IMR-90 (cell line): Measurements from ENCODE around the gene RSU1. TPM values are rescaled to one million over a fixed set of nuclear protein-coding genes. Genes with fewer than 3 reads are reported as not detected.

Experiments used
- ATAC-seq: fragments of 200-7000 bp; cut with Tn5 transposase; 2 replicates; pipeline ENCODE4 v1.9.1; 2020; ENCODE audit warnings: low read depth, mild to moderate bottlenecking, moderate library complexity
- BruUV-seq: library from RNA; stranded (reverse); fragments of 400-500 nt; replicated peaks from 2 replicates; lab custom pipeline; 2021; lab: Mats Ljungman, UMichigan
- CTCF ChIA-PET: fragments of 300-600 bp; formaldehyde crosslinking; extraction: SDS; loops from one replicate; lab custom pipeline; 2021; ENCODE audit warnings: antibody characterized with exemption; lab: Yijun Ruan, JAX
- POLR2A ChIA-PET: fragments of 300-600 bp; sonication (Branson Sonifier 250); formaldehyde crosslinking; loops from one replicate; lab custom pipeline; 2022; ENCODE audit warnings: antibody characterized with exemption; ENCODE audit not compliant: unreplicated experiment; lab: Charles Lee
- DNase-seq: peaks from one replicate; pipeline ENCODE4 v3.0.0; 2013
- H2AFZ ChIP-seq: replicated peaks from 2 replicates; pipeline ENCODE3; 2013; ENCODE audit warnings: low read length, mild to moderate bottlenecking; ENCODE audit not compliant: poor library complexity
- H2AK5ac ChIP-seq: 2 replicates; pipeline ENCODE4 v1.6.1; 2013; ENCODE audit warnings: low read depth, low read length, inconsistent platforms
- H2AK9ac ChIP-seq: replicated peaks from 2 replicates; pipeline ENCODE3; 2013; ENCODE audit warnings: mild to moderate bottlenecking, low read depth, low read length, moderate library complexity; ENCODE audit not compliant: poor library complexity
- H2BK120ac ChIP-seq: 2 replicates; pipeline ENCODE4 v1.6.1; 2013; ENCODE audit warnings: low read depth, low read length, inconsistent platforms
- H2BK15ac ChIP-seq: 3 replicates; pipeline ENCODE4 v1.6.1; 2013; ENCODE audit warnings: low read depth, low read length, inconsistent platforms
- H2BK20ac ChIP-seq: 2 replicates; pipeline ENCODE4 v1.6.1; 2013; ENCODE audit warnings: low read depth, mild to moderate bottlenecking, inconsistent platforms, low read length, moderate library complexity
- H2BK5ac ChIP-seq: 2 replicates; pipeline ENCODE4 v1.6.1; 2013; ENCODE audit warnings: mild to moderate bottlenecking, low read depth, low read length, inconsistent platforms; ENCODE audit not compliant: poor library complexity, severe bottlenecking
- H3K14ac ChIP-seq: replicated peaks from 2 replicates; pipeline ENCODE4 v1.6.1; 2013; ENCODE audit warnings: low read depth, low read length, inconsistent platforms
- H3K18ac ChIP-seq: 2 replicates; pipeline ENCODE4 v1.6.1; 2013; ENCODE audit warnings: low read depth, low read length, control low read depth
- H3K23ac ChIP-seq: 2 replicates; pipeline ENCODE4 v1.6.1; 2013; ENCODE audit warnings: low read depth, low read length, inconsistent platforms
- H3K27ac ChIP-seq: 2 replicates; pipeline ENCODE4 v1.5.1; 2013; ENCODE audit warnings: mild to moderate bottlenecking, control low read depth, low read length; ENCODE audit not compliant: insufficient read depth
- H3K27me3 ChIP-seq: 2 replicates; pipeline ENCODE4 v1.6.1; 2013; ENCODE audit warnings: low read length; ENCODE audit not compliant: control insufficient read depth, insufficient read depth
- H3K36me3 ChIP-seq: 2 replicates; pipeline ENCODE4 v1.6.1; 2013; ENCODE audit warnings: low read length, mixed read lengths; ENCODE audit not compliant: control insufficient read depth, insufficient read depth
- H3K4ac ChIP-seq: 2 replicates; pipeline ENCODE4 v1.6.1; 2013; ENCODE audit warnings: low read depth, low read length, inconsistent platforms
- H3K4me1 ChIP-seq: 2 replicates; pipeline ENCODE4 v1.6.1; 2013; ENCODE audit warnings: low read length, mixed read lengths; ENCODE audit not compliant: control insufficient read depth, insufficient read depth
- H3K4me2 ChIP-seq: 2 replicates; pipeline ENCODE4 v1.6.1; 2013; ENCODE audit warnings: low read depth, mild to moderate bottlenecking, control low read depth, low read length, moderate library complexity
- H3K4me3 ChIP-seq: 2 replicates; pipeline ENCODE4 v1.5.1; 2013; ENCODE audit warnings: low read depth, mild to moderate bottlenecking, control low read depth, low read length, moderate library complexity; ENCODE audit not compliant: insufficient read depth
- H3K56ac ChIP-seq: 2 replicates; pipeline ENCODE4 v1.6.1; 2013; ENCODE audit warnings: low read length, inconsistent platforms; ENCODE audit not compliant: insufficient read depth; ENCODE audit errors: extremely low read depth
- H3K79me1 ChIP-seq, 2 experiments: 2 replicates each; pipeline ENCODE4 v1.6.1; 2013; ENCODE audit warnings: low read length in 2 of 2, inconsistent platforms in 1 of 2, low read depth in 1 of 2
- H3K9ac ChIP-seq: 2 replicates; pipeline ENCODE4 v1.6.1; 2013; ENCODE audit warnings: low read depth, low read length, control low read depth
- H3K9me1 ChIP-seq: 2 replicates; pipeline ENCODE4 v1.6.1; 2013; ENCODE audit warnings: low read length, inconsistent platforms; ENCODE audit not compliant: insufficient read depth
- H3K9me3 ChIP-seq: 2 replicates; pipeline ENCODE4 v1.6.1; 2013; ENCODE audit warnings: low read length; ENCODE audit not compliant: control insufficient read depth, insufficient read depth
- H4K20me1 ChIP-seq: 2 replicates; pipeline ENCODE4 v1.6.1; 2013; ENCODE audit warnings: low read length, inconsistent platforms; ENCODE audit not compliant: insufficient read depth
- H4K5ac ChIP-seq: 2 replicates; pipeline ENCODE4 v1.6.1; 2013; ENCODE audit warnings: mild to moderate bottlenecking, low read depth, low read length, control low read depth
- H4K8ac ChIP-seq, 2 experiments: 2 replicates each; pipeline ENCODE4 v1.6.1; 2013; ENCODE audit warnings: low read depth in 2 of 2, low read length in 2 of 2, control low read depth in 1 of 2, inconsistent platforms in 1 of 2
- H4K91ac ChIP-seq: 2 replicates; pipeline ENCODE4 v1.6.1; 2013; ENCODE audit warnings: low read depth, low read length, inconsistent platforms; ENCODE audit not compliant: insufficient read depth
- BHLHE40 ChIP-seq: fragments of 150-350 bp; IDR thresholded peaks from 2 replicates; pipeline ENCODE4 v1.6.1; 2016; ENCODE audit warnings: mild to moderate bottlenecking, low read depth, low read length
- CEBPB ChIP-seq: IDR thresholded peaks from 2 replicates; pipeline ENCODE4 v1.6.1; 2012; ENCODE audit warnings: low read depth, low read length, improper control_type of control experiment
- CHD1 ChIP-seq: IDR thresholded peaks from 2 replicates; pipeline ENCODE4 v1.6.1; 2012; ENCODE audit warnings: low read depth, low read length, improper control_type of control experiment
- CTCF ChIP-seq: conservative IDR thresholded peaks from 2 replicates; pipeline ENCODE4 v1.5.1; 2012; ENCODE audit warnings: mild to moderate bottlenecking, low read depth, low read length, improper control_type of control experiment
- ELK1 ChIP-seq: fragments of 150-350 bp; IDR thresholded peaks from 2 replicates; pipeline ENCODE4 v1.6.1; 2016; ENCODE audit warnings: low read depth, mild to moderate bottlenecking, low read length, moderate library complexity, borderline replicate concordance
- FOS ChIP-seq: fragments of 150-350 bp; IDR thresholded peaks from 2 replicates; pipeline ENCODE4 v1.6.1; 2016; ENCODE audit warnings: low read depth, low read length
- MAFK ChIP-seq: IDR thresholded peaks from 2 replicates; pipeline ENCODE4 v1.6.1; 2012; ENCODE audit warnings: low read depth, low read length, improper control_type of control experiment
- MAZ ChIP-seq: IDR thresholded peaks from 2 replicates; pipeline ENCODE4 v1.6.1; 2012; ENCODE audit warnings: low read depth, mild to moderate bottlenecking, low read length, improper control_type of control experiment, moderate library complexity, borderline replicate concordance
- MXI1 ChIP-seq: IDR thresholded peaks from 2 replicates; pipeline ENCODE4 v1.6.1; 2012; ENCODE audit warnings: low read depth, mild to moderate bottlenecking, low read length, moderate library complexity, borderline replicate concordance
- NFE2L2 ChIP-seq: fragments of 150-350 bp; IDR thresholded peaks from 2 replicates; pipeline ENCODE4 v1.6.1; 2016; ENCODE audit warnings: low read depth, mild to moderate bottlenecking, low read length
- POLR2A ChIP-seq: IDR thresholded peaks from 2 replicates; pipeline ENCODE4 v1.6.1; 2012; ENCODE audit warnings: mild to moderate bottlenecking, low read depth, low read length
- RAD21 ChIP-seq: IDR thresholded peaks from 2 replicates; pipeline ENCODE4 v1.6.1; 2012; ENCODE audit warnings: low read length, improper control_type of control experiment
- RCOR1 ChIP-seq: IDR thresholded peaks from 2 replicates; pipeline ENCODE4 v1.6.1; 2012; ENCODE audit warnings: mild to moderate bottlenecking, low read length, improper control_type of control experiment; ENCODE audit not compliant: insufficient replicate concordance
- RFX5 ChIP-seq: IDR thresholded peaks from 2 replicates; pipeline ENCODE4 v1.8.0; 2012; ENCODE audit warnings: low read depth, mild to moderate bottlenecking, low read length, moderate library complexity
- SMC3 ChIP-seq: fragments of 150-350 bp; IDR thresholded peaks from 2 replicates; pipeline ENCODE4 v1.6.1; 2016; ENCODE audit warnings: low read depth, mild to moderate bottlenecking, antibody characterized with exemption, low read length, moderate library complexity
- USF2 ChIP-seq: fragments of 150-350 bp; IDR thresholded peaks from 2 replicates; pipeline ENCODE4 v1.6.1; 2017; ENCODE audit warnings: mild to moderate bottlenecking, antibody characterized with exemption, low read length, low read depth
- WGBS, 2 experiments: methylation state at CpG; one replicate each; pipeline versions ENCODE4 v1.1.5 to v1.1.7; 2013; ENCODE audit warnings: missing lambda C conversion rate in 2 of 2; ENCODE audit not compliant: insufficient read length in 1 of 2; ENCODE audit errors: extremely low coverage in 2 of 2; 5-methylcytosine and 5-hydroxymethylcytosine counted together
- dilution Hi-C: fragments of 300-500 bp; cut with HindIII; formaldehyde crosslinking; loops from one replicate; pipeline ENCODE4 v1.14.3; 2018; ENCODE audit warnings: low sequenced_read_pairs; ENCODE audit not compliant: unreplicated experiment
- in situ Hi-C: fragments of 300-500 bp; cut with MboI; formaldehyde crosslinking; loops from 3 replicates; pipeline ENCODE4 v1.14.3; 2019; ENCODE audit warnings: low sequenced_read_pairs, inconsistent platforms, mixed read lengths
- intact Hi-C: fragments of 100-400 bp; cut with micrococcal nuclease; formaldehyde crosslinking; loops from 2 replicates; pipeline ENCODE4 v1.10.0; 2022
- polyA plus RNA-seq, 3 experiments: library from polyadenylated mRNA; depleted of rRNA; stranded (reverse); fragments of >200 nt; gene quantifications; 2 replicates each; pipeline ENCODE4 v1.2.3, GENCODE V29; 2012; ENCODE audit warnings: low replicate concordance in 1 of 3
- total RNA-seq: library from RNA; depleted of rRNA; stranded (reverse); fragments of >200 nt; gene quantifications from 2 replicates; pipeline ENCODE4 v1.2.3, GENCODE V29; 2012

RSU1 gene
- total and polyA plus RNA-seq, 2 of the 4 experiments (the other 2 are of a cell fraction) = 134 to 148 TPM

- WGBS, 2 experiments = 86% methylated on average over 1 of the region's 5 CpGs; no CpG with 5 or more reads in 1 of the 2 experiments
- POLR2A ChIA-PET = no interaction called here
- dilution Hi-C loops (no loop called here), in situ Hi-C loops (no loop called here), intact Hi-C loops (no loop called here)
- no peak overlapping the region for H3K27ac ChIP-seq
- H3K18ac ChIP-seq = no peak overlapping the region
- H3K4me2 ChIP-seq = no peak overlapping the region
- H2AK5ac ChIP-seq = no peak overlapping the region
- no peak overlapping the region for H2BK120ac ChIP-seq
- no peak overlapping the region for H3K56ac ChIP-seq
- H4K20me1 ChIP-seq = peaks cover 14% of the 10 kb centered on the region
- H2BK15ac ChIP-seq = no peak overlapping the region
- H3K14ac ChIP-seq = no peak overlapping the region
- H3K79me1 ChIP-seq = peaks cover 25 to 54% of the 10 kb centered on the region in 2 experiments
- H3K9me3 ChIP-seq = no peaks in the 10 kb centered on the region
- H3K4me1 ChIP-seq = no peaks in the 10 kb centered on the region
- H2AK9ac ChIP-seq = no peak overlapping the region
- H4K91ac ChIP-seq = no peak overlapping the region
- no peak overlapping the region for H3K4me3 ChIP-seq
- peaks cover 10% of the 10 kb centered on the region; the same call in 1 of the 2 replicates for H3K9me1 ChIP-seq
- no peak overlapping the region for H4K5ac ChIP-seq
- no peak overlapping the region for H2BK5ac ChIP-seq
- BruUV-seq = no TSS peak
- no peak overlapping the region for H3K9ac ChIP-seq
- DNase-seq (no peak), ATAC-seq (no peak)
- no peak overlapping the region for H2AFZ ChIP-seq
- no peak overlapping the region for H4K8ac ChIP-seq
- H3K27me3 ChIP-seq = no peaks in the 10 kb centered on the region
- CTCF ChIA-PET = no interaction called here
- no peak for TF ChIP-seq BHLHE40
- TF ChIP-seq CEBPB = no peak
- TF ChIP-seq USF2 = no peak
- TF ChIP-seq ELK1 = no peak
- TF ChIP-seq RAD21 = no peak
- no peak for TF ChIP-seq MAZ
- TF ChIP-seq RFX5 = no peak
- no peak for TF ChIP-seq MAFK
- TF ChIP-seq FOS = no peak
- no peak for TF ChIP-seq CTCF
- no peak for TF ChIP-seq MXI1
- TF ChIP-seq SMC3 = no peak
- no peak for TF ChIP-seq NFE2L2
- no peak for TF ChIP-seq POLR2A
- TF ChIP-seq CHD1 = no peak
- no peak for TF ChIP-seq RCOR1
- H3K23ac ChIP-seq = no peak overlapping the region
- no peak overlapping the region for H3K4ac ChIP-seq
- H3K36me3 ChIP-seq = peaks cover 3% of the 10 kb centered on the region; the same call in 1 of the 2 replicates
- H2BK20ac ChIP-seq = no peak overlapping the region
Measured at GRCh38 chr10:16768702-16769101, 48.5 kb downstream of the RSU1 start.
